Measurements from ENCODE around the gene KBTBD12.

GRCh38 chr3:127867986-127868385 is 47.0 kb upstream of the KBTBD12 start:
- TF ChIP-seq EZH2 (IDR thresholded peaks at IDR 0.05; ENCODE audit: insufficient read depth, poor library complexity, severe bottlenecking) (no peak), EZH2phosphoT487 (IDR thresholded peaks at IDR 0.05; ENCODE audit: insufficient read depth, low read depth) (no peak)

All from GM23248 (cell line).